PC-9 (cell line): Measurements from ENCODE around the gene PRR7.

Source experiments
- EZH2 ChIP-seq: fragments of 200-600 bp; sonication (generic); IDR thresholded peaks from 2 replicates; pipeline ENCODE4 v1.8.0; 2017; ENCODE audit warnings: antibody characterized with exemption, low read depth
- TF ChIP-seq, protein P1 (sequence below): fragments of 200-600 bp; sonication (generic); conservative IDR thresholded peaks from 2 replicates; pipeline ENCODE4 v1.6.1; 2017; ENCODE audit warnings: mixed run types, antibody characterized with exemption, mild to moderate bottlenecking, moderate library complexity

DNA sequence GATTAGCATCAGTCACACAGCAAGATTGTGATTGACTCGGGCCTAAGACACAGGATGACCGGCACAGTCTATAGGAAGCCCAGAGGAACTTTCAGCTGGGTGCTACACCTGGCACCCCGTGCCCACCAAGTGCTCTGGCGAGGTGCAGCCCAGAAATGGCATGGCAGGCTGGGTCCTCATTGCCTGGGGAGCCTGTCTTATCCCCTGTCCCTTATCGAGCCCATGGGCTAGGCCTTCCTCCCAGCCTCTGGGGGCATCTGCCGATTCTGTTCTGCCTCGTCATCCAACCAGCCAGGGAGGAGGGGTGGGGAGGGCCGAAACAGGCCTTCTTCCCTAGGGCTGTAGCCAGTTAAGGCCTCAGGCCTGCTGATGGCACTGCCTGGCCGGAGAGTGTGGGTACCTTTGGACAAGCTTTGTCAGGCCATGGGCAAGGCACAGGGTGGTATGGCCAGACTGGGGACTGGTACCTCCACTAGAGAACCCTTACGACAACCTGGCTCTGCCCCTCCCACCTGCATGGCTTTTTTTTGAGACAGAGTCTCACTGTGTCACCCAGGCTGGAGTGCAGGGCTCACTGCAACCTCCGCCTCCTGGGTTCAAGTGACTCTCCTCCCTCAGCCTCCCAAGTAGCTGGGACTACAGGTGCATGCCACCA lies 18.6 kb upstream of the PRR7 start:
- TF ChIP-seq, protein P1, sequence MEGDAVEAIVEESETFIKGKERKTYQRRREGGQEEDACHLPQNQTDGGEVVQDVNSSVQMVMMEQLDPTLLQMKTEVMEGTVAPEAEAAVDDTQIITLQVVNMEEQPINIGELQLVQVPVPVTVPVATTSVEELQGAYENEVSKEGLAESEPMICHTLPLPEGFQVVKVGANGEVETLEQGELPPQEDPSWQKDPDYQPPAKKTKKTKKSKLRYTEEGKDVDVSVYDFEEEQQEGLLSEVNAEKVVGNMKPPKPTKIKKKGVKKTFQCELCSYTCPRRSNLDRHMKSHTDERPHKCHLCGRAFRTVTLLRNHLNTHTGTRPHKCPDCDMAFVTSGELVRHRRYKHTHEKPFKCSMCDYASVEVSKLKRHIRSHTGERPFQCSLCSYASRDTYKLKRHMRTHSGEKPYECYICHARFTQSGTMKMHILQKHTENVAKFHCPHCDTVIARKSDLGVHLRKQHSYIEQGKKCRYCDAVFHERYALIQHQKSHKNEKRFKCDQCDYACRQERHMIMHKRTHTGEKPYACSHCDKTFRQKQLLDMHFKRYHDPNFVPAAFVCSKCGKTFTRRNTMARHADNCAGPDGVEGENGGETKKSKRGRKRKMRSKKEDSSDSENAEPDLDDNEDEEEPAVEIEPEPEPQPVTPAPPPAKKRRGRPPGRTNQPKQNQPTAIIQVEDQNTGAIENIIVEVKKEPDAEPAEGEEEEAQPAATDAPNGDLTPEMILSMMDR = no peak
- no peak for TF ChIP-seq EZH2
